ENCODE data around the gene SRRM3. TPM values are rescaled to one million over a fixed set of nuclear protein-coding genes. Genes with fewer than 3 reads are reported as not detected.
"Not testable (repeated sequence)": the region's sequence is repeated elsewhere in the genome, so short reads cannot be mapped to it uniquely, and the experiment has no call there.

Gene SRRM3
- total RNA-seq, 2 donors from 2014 or later, result 4.1 to 5.0 TPM

- no peak overlapping the region for H3K27ac Mint-ChIP-seq
- no peaks in the 10 kb centered on the region for H3K36me3 Mint-ChIP-seq (ENCODE audit: low read depth)
- DNase-seq, result no peak
- H3K36me3 ChIP-seq (ENCODE audit: control insufficient read depth, insufficient read depth, low read length), result no peaks in the 10 kb centered on the region
- H3K27ac ChIP-seq (ENCODE audit: low read depth, low read length), result no peak overlapping the region
- H3K4me1 Mint-ChIP-seq, result no peaks in the 10 kb centered on the region
- H3K4me3 ChIP-seq (ENCODE audit: low read length), result no peak overlapping the region
- H3K9me3 ChIP-seq (ENCODE audit: control insufficient read depth, low read length), result no peaks in the 10 kb centered on the region
- H3K27me3 ChIP-seq (ENCODE audit: control insufficient read depth, insufficient read depth, low read length, poor library complexity, severe bottlenecking), result no peaks in the 10 kb centered on the region
- no peak overlapping the region for H3K4me3 Mint-ChIP-seq
- no peaks in the 10 kb centered on the region for H3K4me1 ChIP-seq (ENCODE audit: control insufficient read depth, insufficient read depth, low read length)
- peaks cover 5% of the 10 kb centered on the region for H3K27me3 Mint-ChIP-seq (ENCODE audit: insufficient read depth)
- WGBS, 2 experiments (ENCODE audit: insufficient coverage in 1 of 2, insufficient read length in 1 of 2), result 91 to 94% methylated on average over 3 to 5 of the region's 5 CpGs
- no peak overlapping the region for H3K9ac ChIP-seq (ENCODE audit: extremely low read depth, low read length, poor library complexity, severe bottlenecking)
- TF ChIP-seq CTCF (conservative IDR thresholded peaks at IDR 0.05), result no peak
- peaks cover 7% of the 10 kb centered on the region for H3K9me3 Mint-ChIP-seq
These were observed 39.4 kb downstream of the SRRM3 start for GRCh38 chr7:76241141-76241540.

- not testable (repeated sequence) for H3K36me3 ChIP-seq (ENCODE audit: control insufficient read depth, insufficient read depth, low read length); DNase-seq; H3K9ac ChIP-seq (ENCODE audit: extremely low read depth, low read length, poor library complexity, severe bottlenecking); H3K27ac ChIP-seq (ENCODE audit: low read depth, low read length); H3K4me1 Mint-ChIP-seq; H3K9me3 ChIP-seq (ENCODE audit: control insufficient read depth, low read length); H3K27me3 ChIP-seq (ENCODE audit: control insufficient read depth, insufficient read depth, low read length, poor library complexity, severe bottlenecking); H3K4me3 Mint-ChIP-seq; H3K4me1 ChIP-seq (ENCODE audit: control insufficient read depth, insufficient read depth, low read length); H3K9me3 Mint-ChIP-seq; H3K27ac Mint-ChIP-seq; H3K36me3 Mint-ChIP-seq (ENCODE audit: low read depth); H3K4me3 ChIP-seq (ENCODE audit: low read length); H3K27me3 Mint-ChIP-seq (ENCODE audit: insufficient read depth)
- WGBS, 2 experiments (ENCODE audit: insufficient coverage in 1 of 2, insufficient read length in 1 of 2), result 93% methylated on average over 4 of the region's 5 CpGs; no CpG with 5 or more reads in 1 of the 2 experiments
These were observed 40.9 kb downstream of the SRRM3 start for GRCh38 chr7:76242517-76243063.

- Mint-ChIP-seq H3K27me3 (ENCODE audit: insufficient read depth) (peaks cover 2% of the 10 kb centered on the region), H3K4me3 (no peak overlapping the region), H3K4me1 (no peaks in the 10 kb centered on the region), H3K9me3 (peaks cover 7% of the 10 kb centered on the region), H3K27ac (no peak overlapping the region), H3K36me3 (ENCODE audit: low read depth) (no peaks in the 10 kb centered on the region)
- H3K4me3 ChIP-seq (ENCODE audit: low read length), result no peak overlapping the region
- TF ChIP-seq CTCF (conservative IDR thresholded peaks at IDR 0.05), result no peak
- H3K9ac ChIP-seq (ENCODE audit: extremely low read depth, low read length, poor library complexity, severe bottlenecking), result no peak overlapping the region
- H3K9me3 ChIP-seq (ENCODE audit: control insufficient read depth, low read length), result no peaks in the 10 kb centered on the region
- no peak for DNase-seq
- no peak overlapping the region for H3K27ac ChIP-seq (ENCODE audit: low read depth, low read length)
- no peaks in the 10 kb centered on the region for H3K27me3 ChIP-seq (ENCODE audit: control insufficient read depth, insufficient read depth, low read length, poor library complexity, severe bottlenecking)
- no peaks in the 10 kb centered on the region for H3K36me3 ChIP-seq (ENCODE audit: control insufficient read depth, insufficient read depth, low read length)
- no peaks in the 10 kb centered on the region for H3K4me1 ChIP-seq (ENCODE audit: control insufficient read depth, insufficient read depth, low read length)
- WGBS, 2 experiments (ENCODE audit: insufficient coverage in 1 of 2, insufficient read length in 1 of 2), result 61 to 76% methylated on average over 2 to 3 of the region's 3 CpGs
These were observed 43.2 kb downstream of the SRRM3 start for GRCh38 chr7:76244781-76245391.

Data from endodermal cell (in vitro differentiated cells).